Measurements from ENCODE around the gene ANKFY1.
A peak's percentile ranks its signal among the peaks of the same experiment; 100 is the strongest.

ANKFY1 gene

DNA sequence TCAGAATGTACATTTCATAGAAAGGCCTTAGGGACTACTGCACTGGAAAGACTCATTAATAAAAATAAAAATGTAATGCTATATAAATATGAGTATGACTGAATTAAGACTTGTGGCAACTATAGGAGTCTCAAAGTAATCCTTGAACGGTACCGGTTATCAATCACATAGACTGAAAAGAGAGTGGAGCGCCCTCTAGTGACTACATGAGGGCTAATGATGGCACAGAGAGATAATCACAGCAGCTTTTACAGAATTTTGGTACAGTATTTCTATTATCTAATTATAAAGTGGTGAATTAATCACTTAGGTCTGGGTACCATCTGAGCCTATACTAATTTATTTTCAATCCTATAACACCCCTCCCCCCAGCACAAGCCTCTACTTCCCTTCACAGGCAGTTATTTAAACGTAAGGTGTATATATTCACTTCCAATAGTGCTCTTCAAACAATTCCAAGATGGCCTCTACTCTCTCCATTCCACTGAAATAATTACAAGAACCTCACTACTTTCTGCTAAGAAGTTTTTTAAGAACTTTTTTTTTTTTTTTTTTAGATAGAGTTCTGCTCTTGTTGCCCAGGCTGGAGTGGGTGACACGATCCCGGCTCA lies 40.7 kb upstream of the ANKFY1 start:
- peak; percentile 48 for DNase-seq (ENCODE audit: low read depth)
- TF ChIP-seq, protein P1, sequence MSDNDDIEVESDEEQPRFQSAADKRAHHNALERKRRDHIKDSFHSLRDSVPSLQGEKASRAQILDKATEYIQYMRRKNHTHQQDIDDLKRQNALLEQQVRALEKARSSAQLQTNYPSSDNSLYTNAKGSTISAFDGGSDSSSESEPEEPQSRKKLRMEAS (IDR thresholded peaks at IDR 0.05; ENCODE audit: low read depth, low read length), result no peak
- TF ChIP-seq, protein P2, sequence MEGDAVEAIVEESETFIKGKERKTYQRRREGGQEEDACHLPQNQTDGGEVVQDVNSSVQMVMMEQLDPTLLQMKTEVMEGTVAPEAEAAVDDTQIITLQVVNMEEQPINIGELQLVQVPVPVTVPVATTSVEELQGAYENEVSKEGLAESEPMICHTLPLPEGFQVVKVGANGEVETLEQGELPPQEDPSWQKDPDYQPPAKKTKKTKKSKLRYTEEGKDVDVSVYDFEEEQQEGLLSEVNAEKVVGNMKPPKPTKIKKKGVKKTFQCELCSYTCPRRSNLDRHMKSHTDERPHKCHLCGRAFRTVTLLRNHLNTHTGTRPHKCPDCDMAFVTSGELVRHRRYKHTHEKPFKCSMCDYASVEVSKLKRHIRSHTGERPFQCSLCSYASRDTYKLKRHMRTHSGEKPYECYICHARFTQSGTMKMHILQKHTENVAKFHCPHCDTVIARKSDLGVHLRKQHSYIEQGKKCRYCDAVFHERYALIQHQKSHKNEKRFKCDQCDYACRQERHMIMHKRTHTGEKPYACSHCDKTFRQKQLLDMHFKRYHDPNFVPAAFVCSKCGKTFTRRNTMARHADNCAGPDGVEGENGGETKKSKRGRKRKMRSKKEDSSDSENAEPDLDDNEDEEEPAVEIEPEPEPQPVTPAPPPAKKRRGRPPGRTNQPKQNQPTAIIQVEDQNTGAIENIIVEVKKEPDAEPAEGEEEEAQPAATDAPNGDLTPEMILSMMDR (IDR thresholded peaks at IDR 0.05; ENCODE audit: low read depth, low read length), result peak; percentile 47

DNA sequence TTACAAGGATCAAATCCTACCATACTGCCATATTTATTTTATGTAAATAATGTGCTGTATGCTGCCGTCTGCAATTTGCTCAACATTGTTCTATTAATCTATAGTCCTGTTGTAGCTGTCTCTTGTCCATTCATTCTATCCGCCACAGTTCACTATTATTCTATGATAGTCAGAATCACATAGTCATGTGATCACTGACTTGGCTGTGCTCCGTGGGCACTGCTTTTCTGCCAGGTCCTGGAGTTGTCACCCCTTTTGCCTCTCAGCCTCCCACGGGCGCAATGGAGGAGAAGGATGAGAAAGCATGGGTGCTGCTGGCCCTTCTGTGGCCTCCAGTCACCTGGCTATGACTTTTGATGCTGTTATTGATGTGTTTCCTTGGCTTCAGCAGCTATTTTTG lies 37.3 kb upstream of the ANKFY1 start:
- no peak for DNase-seq (ENCODE audit: low read depth)
- TF ChIP-seq MYC (IDR thresholded peaks at IDR 0.05; ENCODE audit: low read depth, low read length) (no peak), POLR2A (IDR thresholded peaks at IDR 0.05; ENCODE audit: extremely low read depth, insufficient read length) (no peak)
- TF ChIP-seq, protein P1 (IDR thresholded peaks at IDR 0.05; ENCODE audit: low read depth, low read length), result no peak
- TF ChIP-seq, protein P2 (IDR thresholded peaks at IDR 0.05; ENCODE audit: low read depth, low read length), result no peak
- no peak overlapping the region for H3K4me3 ChIP-seq (ENCODE audit: low read depth, low read length)

More for the DNA sequence above, 40.7 kb upstream of the ANKFY1 start:
- H3K4me3 ChIP-seq (ENCODE audit: low read depth, low read length), result no peak overlapping the region

DNA sequence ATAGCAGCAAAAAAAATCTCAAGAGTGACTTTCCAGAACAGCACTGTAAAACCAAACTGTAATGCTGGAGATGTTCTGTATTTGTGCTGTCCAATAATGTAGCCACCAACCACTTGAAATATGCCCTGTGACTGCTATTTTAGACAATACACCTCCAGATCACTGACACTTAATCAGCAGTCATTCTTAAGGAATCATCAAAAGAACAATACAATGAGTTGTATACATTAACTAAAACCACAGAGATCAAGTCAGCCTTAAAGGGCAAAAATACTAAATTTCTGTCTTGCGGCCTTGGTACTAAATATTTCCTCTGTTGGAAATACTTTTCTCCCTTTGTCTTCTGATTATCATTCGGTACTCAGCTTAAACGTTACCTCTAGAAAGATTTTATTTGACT lies 33.6 kb upstream of the ANKFY1 start:
- no peak overlapping the region for H3K4me3 ChIP-seq (ENCODE audit: low read depth, low read length)
- no peak for DNase-seq (ENCODE audit: low read depth)
- TF ChIP-seq, protein P1 (IDR thresholded peaks at IDR 0.05; ENCODE audit: low read depth, low read length), result no peak
- TF ChIP-seq, protein P2 (IDR thresholded peaks at IDR 0.05; ENCODE audit: low read depth, low read length), result no peak
- TF ChIP-seq MYC (IDR thresholded peaks at IDR 0.05; ENCODE audit: low read depth, low read length) (no peak), POLR2A (IDR thresholded peaks at IDR 0.05; ENCODE audit: extremely low read depth, insufficient read length) (no peak)

DNA sequence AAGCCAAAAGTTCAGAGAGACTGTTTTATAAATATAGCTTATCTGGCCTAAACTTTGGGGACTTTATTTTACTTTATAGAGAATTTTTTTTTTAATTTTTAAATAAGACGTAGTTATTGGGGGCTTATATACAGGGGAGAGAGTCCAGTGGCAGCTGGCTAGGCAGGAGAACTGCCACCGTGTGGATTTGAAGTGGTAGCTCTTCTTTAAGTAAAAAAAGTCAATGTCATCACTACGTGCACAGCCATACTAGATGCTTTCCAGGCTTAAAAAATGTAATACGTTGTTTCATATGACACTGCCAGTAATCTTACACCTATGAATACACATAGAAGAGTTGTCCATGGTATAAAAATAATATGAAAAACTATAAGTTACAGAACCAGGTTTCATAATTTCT lies 31.9 kb upstream of the ANKFY1 start:
- no peak for DNase-seq (ENCODE audit: low read depth)
- H3K4me3 ChIP-seq (ENCODE audit: low read depth, low read length), result no peak overlapping the region
- TF ChIP-seq MYC (IDR thresholded peaks at IDR 0.05; ENCODE audit: low read depth, low read length) (no peak), POLR2A (IDR thresholded peaks at IDR 0.05; ENCODE audit: extremely low read depth, insufficient read length) (no peak)
- TF ChIP-seq, protein P1 (IDR thresholded peaks at IDR 0.05; ENCODE audit: low read depth, low read length), result no peak
- TF ChIP-seq, protein P2 (IDR thresholded peaks at IDR 0.05; ENCODE audit: low read depth, low read length), result no peak

DNA sequence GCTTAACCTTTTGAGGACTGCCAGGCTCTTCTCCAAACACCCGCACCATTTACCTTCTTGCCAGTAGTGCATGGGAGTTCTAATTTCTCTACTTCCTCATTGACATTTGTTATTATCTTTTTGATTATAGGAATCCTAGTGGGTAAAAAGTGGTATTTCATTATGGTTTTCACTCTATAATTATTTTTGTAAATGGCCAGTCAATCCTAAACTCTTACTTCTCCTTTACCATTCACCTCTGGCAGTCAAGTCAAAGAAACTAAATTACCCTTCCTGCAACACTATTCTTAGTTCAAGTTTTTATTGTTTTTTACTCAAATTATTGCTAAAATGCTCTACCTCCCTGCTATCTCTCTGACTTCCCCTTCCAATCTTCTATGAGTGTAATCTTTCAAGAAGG lies 29.8 kb upstream of the ANKFY1 start:
- H3K4me3 ChIP-seq (ENCODE audit: low read depth, low read length), result no peak overlapping the region
- DNase-seq (ENCODE audit: low read depth), result no peak
- TF ChIP-seq, protein P2 (IDR thresholded peaks at IDR 0.05; ENCODE audit: low read depth, low read length), result no peak
- TF ChIP-seq, protein P1 (IDR thresholded peaks at IDR 0.05; ENCODE audit: low read depth, low read length), result no peak
- no peak for TF ChIP-seq POLR2A (IDR thresholded peaks at IDR 0.05; ENCODE audit: extremely low read depth, insufficient read length)
- TF ChIP-seq MYC (IDR thresholded peaks at IDR 0.05; ENCODE audit: low read depth, low read length), result no peak

Measured in NB4 (cell line).